ENCODE results near the gene DRAM2.
"Not testable (repeated sequence)": the region's sequence is repeated elsewhere in the genome, so short reads cannot be mapped to it uniquely, and the experiment has no call there.

The DRAM2 gene

GRCh38 chr1:111141245-111142220 is 1.6 kb upstream of the DRAM2 start:
- DNase-seq = no peak

- no peak for DNase-seq
Measured at GRCh38 chr1:111140680-111140967, 731 bp upstream of the DRAM2 start.

GRCh38 chr1:111139324-111139955 is 453 bp downstream of the DRAM2 start:
- DNase-seq = no peak

- no peak for DNase-seq
Measured at GRCh38 chr1:111133866-111134265, 6.0 kb downstream of the DRAM2 start.

GRCh38 chr1:111131693-111132092 is 8.2 kb downstream of the DRAM2 start:
- no peak for DNase-seq

GRCh38 chr1:111129376-111129775 is 10.5 kb downstream of the DRAM2 start:
- DNase-seq = no peak

GRCh38 chr1:111127923-111128643 is 11.8 kb downstream of the DRAM2 start:
- DNase-seq = peak; percentile 33 to 41

GRCh38 chr1:111126354-111126753 is 13.5 kb downstream of the DRAM2 start:
- no peak for DNase-seq

- DNase-seq = no peak
Measured at GRCh38 chr1:111116496-111116895, 23.4 kb downstream of the DRAM2 start.

- DNase-seq = no peak
Measured at GRCh38 chr1:111110197-111110899, 29.5 kb downstream of the DRAM2 start.

- DNase-seq = no peak
Measured at GRCh38 chr1:111104981-111105380, 34.9 kb downstream of the DRAM2 start.

GRCh38 chr1:111101854-111102642 is 37.8 kb downstream of the DRAM2 start:
- DNase-seq = no peak

GRCh38 chr1:111099289-111099688 is 40.6 kb downstream of the DRAM2 start:
- DNase-seq = no peak

GRCh38 chr1:111097356-111098099 is 42.4 kb downstream of the DRAM2 start:
- no peak for DNase-seq

GRCh38 chr1:111095421-111095820 is 44.5 kb downstream of the DRAM2 start:
- DNase-seq = not testable (repeated sequence)

- DNase-seq = no peak
Measured at GRCh38 chr1:111089638-111090037, 50.3 kb downstream of the DRAM2 start.

GRCh38 chr1:111085676-111086075 is 54.2 kb downstream of the DRAM2 start:
- no peak for DNase-seq

GRCh38 chr1:111084999-111085398 is 54.9 kb downstream of the DRAM2 start:
- DNase-seq = no peak

GRCh38 chr1:111082421-111083203 is 57.3 kb downstream of the DRAM2 start:
- DNase-seq = no peak

- DNase-seq = not testable (repeated sequence)
Measured at GRCh38 chr1:111079329-111079728, 60.6 kb downstream of the DRAM2 start.

GRCh38 chr1:111077312-111077711 is 62.6 kb downstream of the DRAM2 start:
- DNase-seq = not testable (repeated sequence)

Data from CD4-positive, alpha-beta T cell treated with Interferon alpha-2 for 1 hour (primary cell).